CD4-positive, alpha-beta T cell treated with Interleukin-17A for 1 hour (primary cell): ENCODE data around the gene CEP164.

Source experiments
- DNase-seq: peaks from one replicate; pipeline ENCODE4 v3.0.0-alpha.2; 2020

The CEP164 gene

DNA sequence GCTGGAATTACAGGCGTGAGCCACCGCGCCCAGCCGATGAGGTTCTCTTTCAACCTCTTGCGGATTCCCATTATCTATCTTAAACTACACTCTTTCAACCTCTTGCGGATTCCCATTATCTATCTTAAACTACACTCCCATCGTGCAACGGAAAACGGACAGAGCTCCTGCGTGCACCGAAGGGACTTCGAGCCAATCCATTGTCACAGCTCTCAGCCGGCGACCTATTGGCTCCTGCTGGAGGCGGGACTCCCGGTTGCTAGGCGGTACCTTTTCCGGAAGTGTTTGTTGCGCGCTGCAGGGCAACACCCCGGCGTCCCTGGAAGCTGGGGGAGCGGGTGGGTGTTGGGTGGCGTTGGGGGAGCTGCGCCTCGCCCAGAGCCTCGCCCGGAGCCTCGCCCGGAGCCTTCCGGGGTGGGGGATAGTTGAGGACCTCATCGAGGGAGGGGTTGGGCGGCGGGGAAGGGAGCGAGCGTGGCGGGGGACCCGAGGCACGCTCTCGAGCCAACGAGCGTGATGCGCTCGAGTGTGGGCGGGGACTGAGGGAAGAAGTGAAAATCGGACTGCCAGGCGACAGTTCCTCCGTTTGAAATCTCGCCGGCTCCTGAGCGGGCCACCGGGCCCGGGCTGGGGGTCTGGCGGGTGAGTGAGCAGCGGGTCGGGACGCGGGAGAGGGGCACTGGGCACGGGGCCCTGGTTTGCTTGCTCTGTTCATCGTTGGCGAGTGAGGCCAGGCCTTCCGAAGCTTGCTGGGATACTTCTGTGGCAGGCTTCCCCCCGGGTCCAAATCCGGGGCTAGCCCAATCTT, at the start of gene CEP164:
Gene CEP164, plus strand, starts transcription at position 288 of the 808 bp plus-strand sequence. CDS start 10,733 bp downstream, outside the sequence.
- DNase-seq, result peak; percentile 97

DNA sequence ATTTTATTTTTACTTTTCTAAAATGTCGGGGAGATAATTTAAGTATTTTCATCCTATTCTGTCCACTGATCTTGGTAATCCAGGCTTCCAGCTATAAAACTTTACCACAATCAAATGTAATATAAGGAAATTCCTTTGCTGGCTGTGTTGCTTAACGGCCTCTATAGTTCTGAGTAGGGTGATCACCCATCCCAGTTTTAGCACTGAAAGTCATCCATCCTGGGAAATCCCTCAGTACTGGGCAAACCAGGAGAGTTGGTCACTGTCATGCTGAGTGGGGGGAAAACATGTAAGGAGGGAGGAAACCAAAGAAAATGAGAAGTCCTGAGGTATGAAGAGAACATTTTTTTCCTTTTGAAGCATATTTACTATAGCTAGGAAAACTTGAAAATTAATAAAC, 49.3 kb upstream of the CEP164 start:
- DNase-seq, result no peak

- DNase-seq, result peak; percentile 51
These were observed 47.8 kb upstream of the CEP164 start for GRCh38 chr11:117279711-117280376.

GRCh38 chr11:117281159-117281558, 46.5 kb upstream of the CEP164 start:
- DNase-seq, result no peak

- no peak for DNase-seq
These were observed 45.8 kb upstream of the CEP164 start for GRCh38 chr11:117281869-117282268.

DNA sequence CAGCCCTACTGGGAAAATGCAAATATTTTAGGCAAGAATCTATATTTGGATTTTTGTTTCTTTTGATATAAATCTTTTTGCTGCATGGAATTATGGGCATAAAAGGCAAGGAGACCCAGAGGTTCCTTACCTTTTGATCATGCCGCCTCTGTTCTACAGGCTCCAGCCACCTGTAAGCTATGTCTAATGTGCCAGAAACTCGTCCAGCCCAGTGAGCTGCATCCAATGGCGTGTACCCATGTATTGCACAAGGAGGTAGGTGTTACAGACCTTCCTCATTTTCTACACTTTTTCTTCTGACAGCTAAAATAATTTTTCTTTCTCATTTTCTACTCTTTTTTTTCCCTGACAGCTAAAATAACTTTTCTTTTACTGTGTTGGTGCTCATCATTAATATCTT, 44.7 kb upstream of the CEP164 start:
- DNase-seq, result no peak

- no peak for DNase-seq
These were observed 43.6 kb upstream of the CEP164 start for GRCh38 chr11:117284053-117284452.

- no peak for DNase-seq
These were observed 41.1 kb upstream of the CEP164 start for GRCh38 chr11:117286588-117286987.

DNA sequence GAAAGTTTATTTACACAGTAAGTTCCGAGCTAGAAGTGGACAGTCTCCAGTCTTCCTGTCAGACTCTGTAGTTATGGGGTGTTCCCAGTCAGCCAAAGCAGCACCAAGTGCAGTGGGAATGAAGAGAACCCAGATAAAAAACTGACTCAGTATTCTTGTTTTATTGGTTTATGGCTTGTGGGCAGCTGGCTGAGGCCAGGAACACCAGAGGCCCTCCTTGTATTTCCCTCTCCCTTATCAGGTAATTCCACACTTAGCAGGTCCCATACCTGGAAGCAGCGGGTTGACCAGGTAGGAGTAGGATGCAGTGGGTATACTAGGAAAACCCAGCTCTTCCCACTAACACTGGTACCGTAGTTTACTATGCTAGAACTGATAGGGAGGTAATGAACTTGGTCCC, 40.0 kb upstream of the CEP164 start:
- DNase-seq, result no peak

- no peak for DNase-seq
These were observed 37.9 kb upstream of the CEP164 start for GRCh38 chr11:117289795-117290194.

DNA sequence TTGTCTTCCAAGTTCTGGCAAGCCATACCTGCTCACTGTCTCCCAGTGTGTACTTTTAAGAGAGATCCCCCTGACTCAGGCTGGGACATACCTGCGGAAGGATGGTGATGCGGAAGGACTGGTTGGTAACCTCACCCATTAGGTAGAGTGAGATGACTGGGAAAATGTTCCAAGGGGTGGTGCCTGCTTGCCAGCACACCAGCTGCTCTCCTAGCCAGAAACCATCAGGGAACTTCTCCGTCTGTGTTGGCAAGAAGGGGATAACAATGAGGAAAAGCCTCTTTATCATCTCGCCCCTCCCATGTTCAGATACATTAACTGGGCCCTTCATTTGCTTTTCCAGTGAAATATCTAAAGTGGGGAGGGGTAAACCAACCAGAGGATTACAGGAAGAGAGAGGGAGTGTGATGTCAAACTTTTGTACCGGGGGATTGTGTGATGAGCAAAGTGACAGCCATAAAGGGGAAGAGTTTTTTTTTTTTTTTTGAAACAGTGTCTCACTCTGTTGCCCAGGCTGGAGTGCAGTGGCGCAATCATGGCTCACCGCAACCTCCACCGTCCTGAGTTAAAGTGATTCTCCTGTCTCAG, 36.8 kb upstream of the CEP164 start, which contains the start of gene BACE1-AS:
Gene BACE1-AS, plus strand, starts transcription at position 538 of the 588 bp plus-strand sequence.
- no peak for DNase-seq

GRCh38 chr11:117292616-117293015, 35.0 kb upstream of the CEP164 start:
- DNase-seq, result no peak

DNA sequence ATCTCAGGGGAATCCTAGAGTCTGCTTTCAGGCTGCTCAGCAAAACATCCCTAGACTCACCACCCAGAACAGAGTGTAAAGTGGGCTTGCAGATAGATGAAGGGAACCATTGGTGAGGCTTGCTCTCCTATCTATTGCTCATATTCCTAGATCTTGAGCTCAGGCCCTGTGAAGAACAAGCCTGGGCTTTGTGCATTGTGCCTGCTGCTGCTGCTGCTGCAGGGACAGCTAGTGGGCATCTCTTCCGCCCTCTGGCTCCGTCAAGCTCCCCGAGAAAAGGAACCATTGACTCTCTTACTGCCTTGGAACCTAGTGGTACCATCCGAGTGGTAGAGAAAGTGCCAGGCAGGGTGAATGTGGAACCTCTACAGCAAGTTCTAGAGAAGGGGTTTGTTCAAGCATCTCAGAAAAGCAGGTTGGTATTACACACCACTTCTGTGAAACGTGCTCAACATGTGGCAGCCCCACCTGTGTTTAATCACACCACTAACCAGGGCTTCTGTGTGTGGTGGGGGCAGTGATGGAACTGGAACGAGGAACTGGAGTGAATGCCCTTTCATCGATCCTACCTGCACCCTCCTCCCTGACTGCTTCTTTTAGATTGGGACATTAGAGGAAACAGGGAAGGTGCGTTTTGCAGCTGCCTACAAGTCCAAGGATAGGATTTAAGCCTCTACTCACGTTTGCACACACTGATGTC, 32.1 kb upstream of the CEP164 start:
- DNase-seq, result no peak

- no peak for DNase-seq
These were observed 30.8 kb upstream of the CEP164 start for GRCh38 chr11:117296881-117297280.

GRCh38 chr11:117298195-117298594, 29.5 kb upstream of the CEP164 start:
- no peak for DNase-seq

- DNase-seq, result no peak
These were observed 28.0 kb upstream of the CEP164 start for GRCh38 chr11:117299351-117300282.

- DNase-seq, result no peak
These were observed 27.4 kb upstream of the CEP164 start for GRCh38 chr11:117300283-117300663.

DNA sequence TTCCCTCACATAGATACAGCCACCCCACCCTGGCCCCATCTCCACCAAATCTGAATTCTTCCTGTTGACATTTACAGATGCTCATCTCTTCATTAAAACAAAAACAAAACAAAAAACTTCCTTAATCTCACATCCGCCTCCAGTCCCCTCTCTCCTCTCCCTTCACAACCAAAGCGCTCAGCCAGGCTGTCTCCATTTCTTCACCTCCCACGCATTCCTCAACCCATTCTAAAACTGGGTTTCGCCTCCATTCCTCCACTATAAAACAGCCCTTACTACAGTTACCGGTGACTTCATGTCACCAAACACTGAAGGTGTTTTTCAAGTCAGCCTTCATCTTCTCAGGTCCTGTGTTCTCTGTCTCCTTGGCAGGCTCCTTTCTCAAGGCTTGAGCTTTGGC, 26.9 kb upstream of the CEP164 start:
- no peak for DNase-seq

DNA sequence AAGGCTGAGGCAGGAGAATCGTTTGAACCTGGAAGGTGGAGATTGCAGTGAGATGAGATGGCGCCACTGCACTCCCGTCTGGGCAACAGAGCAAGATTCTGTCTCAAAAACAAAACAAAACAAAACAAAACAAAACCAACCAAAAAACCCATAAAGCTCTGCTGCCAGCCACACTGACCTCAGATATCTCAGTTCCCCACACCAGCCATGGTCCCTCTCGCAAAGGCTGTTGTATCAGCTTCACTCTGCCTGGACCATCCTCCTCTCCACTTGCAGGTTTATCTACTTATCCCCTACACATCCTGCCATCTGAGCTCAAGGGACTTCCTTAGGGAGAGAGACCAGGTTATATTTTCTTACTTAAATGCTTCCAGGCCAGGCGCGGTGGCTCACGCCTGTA, 25.4 kb upstream of the CEP164 start:
- DNase-seq, result no peak

GRCh38 chr11:117303101-117303500, 24.6 kb upstream of the CEP164 start:
- DNase-seq, result no peak

GRCh38 chr11:117303646-117304315, 23.9 kb upstream of the CEP164 start:
- DNase-seq, result no peak

- DNase-seq, result no peak
These were observed 22.5 kb upstream of the CEP164 start for GRCh38 chr11:117305145-117305544.
